Measurements from ENCODE around the gene OCLN.

Gene OCLN

DNA sequence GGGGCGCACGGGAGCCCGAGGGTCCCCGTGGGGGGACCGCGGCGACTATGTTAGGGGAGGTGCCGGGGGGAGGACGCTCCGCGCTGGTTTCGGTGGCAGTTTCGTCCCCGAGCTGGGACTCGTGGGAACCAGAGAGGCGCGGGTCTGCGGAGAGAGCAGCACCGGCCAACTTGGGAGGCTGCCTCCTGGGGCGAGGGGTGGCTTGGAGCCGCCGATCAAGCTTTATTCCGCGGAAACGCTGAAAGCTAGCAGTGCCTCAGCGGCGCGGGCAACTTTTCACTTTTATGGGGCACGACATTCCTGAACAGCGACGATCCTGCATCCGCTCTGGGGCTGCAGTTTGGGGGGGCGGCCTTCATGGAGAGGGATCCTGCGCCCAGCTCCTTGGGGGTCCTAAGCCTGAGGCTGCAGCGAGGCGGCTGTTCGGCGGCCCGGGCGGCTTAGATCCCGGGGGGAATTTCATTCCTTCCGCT lies 369 bp downstream of the OCLN start:
- TF ChIP-seq, protein P1, sequence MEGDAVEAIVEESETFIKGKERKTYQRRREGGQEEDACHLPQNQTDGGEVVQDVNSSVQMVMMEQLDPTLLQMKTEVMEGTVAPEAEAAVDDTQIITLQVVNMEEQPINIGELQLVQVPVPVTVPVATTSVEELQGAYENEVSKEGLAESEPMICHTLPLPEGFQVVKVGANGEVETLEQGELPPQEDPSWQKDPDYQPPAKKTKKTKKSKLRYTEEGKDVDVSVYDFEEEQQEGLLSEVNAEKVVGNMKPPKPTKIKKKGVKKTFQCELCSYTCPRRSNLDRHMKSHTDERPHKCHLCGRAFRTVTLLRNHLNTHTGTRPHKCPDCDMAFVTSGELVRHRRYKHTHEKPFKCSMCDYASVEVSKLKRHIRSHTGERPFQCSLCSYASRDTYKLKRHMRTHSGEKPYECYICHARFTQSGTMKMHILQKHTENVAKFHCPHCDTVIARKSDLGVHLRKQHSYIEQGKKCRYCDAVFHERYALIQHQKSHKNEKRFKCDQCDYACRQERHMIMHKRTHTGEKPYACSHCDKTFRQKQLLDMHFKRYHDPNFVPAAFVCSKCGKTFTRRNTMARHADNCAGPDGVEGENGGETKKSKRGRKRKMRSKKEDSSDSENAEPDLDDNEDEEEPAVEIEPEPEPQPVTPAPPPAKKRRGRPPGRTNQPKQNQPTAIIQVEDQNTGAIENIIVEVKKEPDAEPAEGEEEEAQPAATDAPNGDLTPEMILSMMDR (conservative IDR thresholded peaks at IDR 0.05; ENCODE audit: control insufficient read depth, insufficient read depth, low read depth, low read length): no peak
- H3K4me3 ChIP-seq (ENCODE audit: control insufficient read depth, low read depth, low read length): peak overlapping the region; percentile 55
- DNase-seq (ENCODE audit: low read depth): no peak

DNA sequence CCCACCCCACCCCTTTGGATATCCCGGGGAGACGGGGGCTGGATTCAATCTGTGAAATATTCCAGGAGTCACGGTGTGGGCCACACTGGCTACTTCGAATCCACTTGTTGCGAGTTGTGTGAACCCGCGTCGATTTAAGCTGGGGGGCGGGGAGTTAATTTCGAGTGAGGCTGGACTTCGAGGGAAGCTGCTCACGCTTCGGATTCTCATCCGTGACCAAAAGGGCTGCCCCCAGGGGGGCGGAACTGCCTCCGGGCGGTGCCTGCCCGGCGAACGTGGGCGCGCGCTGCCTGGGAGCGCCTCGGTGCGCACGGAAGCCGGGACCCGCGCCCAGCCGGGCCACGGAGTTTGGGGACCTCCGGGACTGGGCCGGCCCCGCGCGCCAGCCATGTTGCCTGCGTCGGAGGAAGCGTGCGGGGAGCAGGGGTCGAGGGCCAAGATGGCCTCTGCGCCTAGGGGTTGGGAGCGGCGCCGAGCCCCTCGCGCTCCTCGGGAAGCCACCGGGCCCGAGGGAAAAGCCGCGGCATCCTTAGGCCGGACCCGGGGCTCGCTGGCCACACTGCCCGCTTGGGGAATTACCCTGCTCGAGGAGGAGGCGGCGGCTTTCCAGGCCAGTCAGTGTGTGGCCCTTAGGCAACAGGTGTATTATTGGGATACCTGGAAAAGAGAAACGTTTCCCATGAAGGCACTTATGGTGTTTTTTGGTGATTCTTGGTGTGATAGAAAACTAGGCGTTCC lies 975 bp downstream of the OCLN start:
- TF ChIP-seq, protein P1 (conservative IDR thresholded peaks at IDR 0.05; ENCODE audit: control insufficient read depth, insufficient read depth, low read depth, low read length): no peak
- DNase-seq (ENCODE audit: low read depth): peak; percentile 16
- H3K4me3 ChIP-seq (ENCODE audit: control insufficient read depth, low read depth, low read length): peak overlapping the region; percentile 55

- no peak for DNase-seq (ENCODE audit: low read depth)
- TF ChIP-seq, protein P1 (conservative IDR thresholded peaks at IDR 0.05; ENCODE audit: control insufficient read depth, insufficient read depth, low read depth, low read length): no peak
- H3K4me3 ChIP-seq (ENCODE audit: control insufficient read depth, low read depth, low read length): no peak overlapping the region
These were observed 1.9 kb downstream of the OCLN start for GRCh38 chr5:69494452-69494851.

GRCh38 chr5:69497006-69497520 lies 4.5 kb downstream of the OCLN start:
- H3K4me3 ChIP-seq (ENCODE audit: control insufficient read depth, low read depth, low read length): no peak overlapping the region
- TF ChIP-seq, protein P1 (conservative IDR thresholded peaks at IDR 0.05; ENCODE audit: control insufficient read depth, insufficient read depth, low read depth, low read length): no peak
- no peak for DNase-seq (ENCODE audit: low read depth)

- DNase-seq (ENCODE audit: low read depth): no peak
- TF ChIP-seq, protein P1 (conservative IDR thresholded peaks at IDR 0.05; ENCODE audit: control insufficient read depth, insufficient read depth, low read depth, low read length): no peak
- H3K4me3 ChIP-seq (ENCODE audit: control insufficient read depth, low read depth, low read length): no peak overlapping the region
These were observed 5.8 kb downstream of the OCLN start for GRCh38 chr5:69498384-69498783.

- DNase-seq (ENCODE audit: low read depth): no peak
- TF ChIP-seq, protein P1 (conservative IDR thresholded peaks at IDR 0.05; ENCODE audit: control insufficient read depth, insufficient read depth, low read depth, low read length): no peak
- no peak overlapping the region for H3K4me3 ChIP-seq (ENCODE audit: control insufficient read depth, low read depth, low read length)
These were observed 9.8 kb downstream of the OCLN start for GRCh38 chr5:69502367-69502766.
